Panc1 (cell line): Measurements from ENCODE around the gene HYAL3. TPM values are rescaled to one million over a fixed set of nuclear protein-coding genes. Genes with fewer than 3 reads are reported as not detected.

Experiments used
- ATAC-seq: fragments of 200-7000 bp; cut with Tn5 transposase; 2 replicates; pipeline ENCODE4 v1.9.1; 2020; ENCODE audit warnings: mild to moderate bottlenecking, moderate library complexity
- BruUV-seq: library from RNA; stranded (reverse); fragments of 400-500 nt; replicated peaks from 2 replicates; lab custom pipeline; 2021; lab: Mats Ljungman, UMichigan
- CTCF ChIA-PET: fragments of 300-600 bp; sonication (Branson Sonifier 250); formaldehyde crosslinking; loops from one replicate; lab custom pipeline; 2022; ENCODE audit warnings: antibody characterized with exemption; lab: Charles Lee
- POLR2A ChIA-PET: fragments of 300-600 bp; sonication (Branson Sonifier 250); formaldehyde crosslinking; loops from one replicate; lab custom pipeline; 2022; ENCODE audit warnings: antibody characterized with exemption; lab: Charles Lee
- DNase-seq: peaks from one replicate; pipeline ENCODE4 v3.0.0-alpha.2; 2010; ENCODE audit warnings: low read depth, low spot score
- H3K27ac ChIP-seq: 2 replicates; pipeline ENCODE4 v1.5.1; 2011; ENCODE audit warnings: mild to moderate bottlenecking, low read length, inconsistent platforms
- H3K27me3 ChIP-seq: fragments of 200-500 bp; sonication (Bioruptor generic); 2 replicates; pipeline ENCODE4 v1.6.0; 2014; ENCODE audit warnings: low read length, inconsistent platforms; ENCODE audit not compliant: control insufficient read depth, insufficient read depth
- H3K36me3 ChIP-seq: fragments of 200-500 bp; sonication (Bioruptor generic); 2 replicates; pipeline ENCODE4 v1.5.1; 2014; ENCODE audit warnings: inconsistent platforms, mild to moderate bottlenecking, low read length, moderate library complexity; ENCODE audit not compliant: control insufficient read depth, insufficient read depth
- H3K4me1 ChIP-seq: 2 replicates; pipeline ENCODE4 v1.5.1; 2011; ENCODE audit warnings: inconsistent platforms, mild to moderate bottlenecking, low read length, moderate library complexity; ENCODE audit not compliant: control insufficient read depth, insufficient read depth
- H3K4me3 ChIP-seq, 2 experiments: 2 replicates each; pipeline ENCODE4 v1.5.1; 2011 to 2012; ENCODE audit warnings: low read depth in 2 of 2, low read length in 2 of 2, mild to moderate bottlenecking in 2 of 2, inconsistent platforms in 1 of 2, moderate library complexity in 1 of 2
- H3K9me3 ChIP-seq: fragments of 200-500 bp; sonication (Bioruptor generic); 2 replicates; pipeline ENCODE4 v1.5.1; 2014; ENCODE audit warnings: low read depth, mild to moderate bottlenecking, inconsistent platforms, low read length, moderate library complexity; ENCODE audit not compliant: control insufficient read depth, insufficient read depth
- POLR2AphosphoS5 ChIP-seq: IDR thresholded peaks from 2 replicates; pipeline ENCODE4 v1.6.1; 2012; ENCODE audit warnings: mild to moderate bottlenecking, low read depth, low read length, moderate library complexity
- SIN3A ChIP-seq: IDR thresholded peaks from 2 replicates; pipeline ENCODE4 v1.6.1; 2012; ENCODE audit warnings: low read depth, mild to moderate bottlenecking, low read length, moderate library complexity, borderline replicate concordance; ENCODE audit not compliant: insufficient read depth
- TCF7L2 ChIP-seq: IDR thresholded peaks from 2 replicates; pipeline ENCODE4 v1.6.1; 2011; ENCODE audit warnings: mild to moderate bottlenecking, low read depth, low read length, inconsistent platforms
- in situ Hi-C: cut with HindIII; loops from 2 replicates; pipeline ENCODE4 v1.10.0; 2016; ENCODE audit warnings: low sequenced_read_pairs, low pct_unique_long_range_greater_than_20kb
- intact Hi-C: fragments of 100-400 bp; cut with micrococcal nuclease; formaldehyde crosslinking; loops from one replicate; pipeline ENCODE4 v1.10.0; 2022; ENCODE audit not compliant: unreplicated experiment
- total RNA-seq: library from RNA; stranded (reverse); gene quantifications from one replicate; pipeline ENCODE4 v1.2.1, GENCODE V29; 2021; ENCODE audit not compliant: unreplicated experiment
- TF ChIP-seq, protein P1 (sequence below): fragments of 450-650 bp; IDR thresholded peaks from 2 replicates; pipeline ENCODE4 v1.5.1; 2017; ENCODE audit warnings: mild to moderate bottlenecking
- TF ChIP-seq, protein P2 (sequence below), 2 experiments: IDR thresholded peaks; 2 replicates each; pipeline ENCODE4 v1.6.1; 2011 to 2012; ENCODE audit warnings: low read depth in 2 of 2, control low read depth in 1 of 2, low read length in 1 of 2, mild to moderate bottlenecking in 1 of 2, moderate library complexity in 1 of 2; ENCODE audit not compliant: insufficient read depth in 1 of 2

Gene HYAL3
- total RNA-seq, 1 experiment from 2014 or later: 3.9 TPM

DNA sequence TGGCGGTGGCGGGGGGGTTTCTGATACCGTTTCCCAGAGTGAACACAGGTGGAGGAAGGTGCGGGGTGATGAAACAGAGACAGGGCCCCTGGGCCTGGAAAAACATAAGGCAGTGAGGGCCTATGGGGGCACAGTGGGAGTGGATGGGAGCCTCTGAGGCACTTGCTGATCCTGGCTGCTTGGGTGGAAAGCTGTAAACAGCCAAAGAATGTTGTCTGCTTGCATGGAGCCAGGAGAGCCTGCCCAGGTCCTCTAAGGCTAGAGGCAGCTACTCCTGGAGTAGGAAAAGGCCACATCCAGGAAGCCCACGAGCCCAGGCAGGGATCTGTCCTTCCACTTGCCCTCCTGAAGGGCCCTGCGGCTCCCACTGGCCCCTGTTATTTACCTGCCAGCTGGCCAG is 33.2 kb downstream of the HYAL3 start:
- intact Hi-C loops: loop anchor here (10.0 kb wide), 1 partner anchor 71 kb away; the partner anchor contains the start of gene GNAT1
- Histone ChIP-seq H3K27ac (no peak overlapping the region), H3K9me3 (no peaks in the 10 kb centered on the region), H3K36me3 (no peaks in the 10 kb centered on the region), H3K27me3 (no peaks in the 10 kb centered on the region), H3K4me1 (peaks cover 10% of the 10 kb centered on the region), H3K4me3 (no peak overlapping the region)
- no peak for ATAC-seq
- TF ChIP-seq SIN3A: no peak
- TF ChIP-seq, protein P1, sequence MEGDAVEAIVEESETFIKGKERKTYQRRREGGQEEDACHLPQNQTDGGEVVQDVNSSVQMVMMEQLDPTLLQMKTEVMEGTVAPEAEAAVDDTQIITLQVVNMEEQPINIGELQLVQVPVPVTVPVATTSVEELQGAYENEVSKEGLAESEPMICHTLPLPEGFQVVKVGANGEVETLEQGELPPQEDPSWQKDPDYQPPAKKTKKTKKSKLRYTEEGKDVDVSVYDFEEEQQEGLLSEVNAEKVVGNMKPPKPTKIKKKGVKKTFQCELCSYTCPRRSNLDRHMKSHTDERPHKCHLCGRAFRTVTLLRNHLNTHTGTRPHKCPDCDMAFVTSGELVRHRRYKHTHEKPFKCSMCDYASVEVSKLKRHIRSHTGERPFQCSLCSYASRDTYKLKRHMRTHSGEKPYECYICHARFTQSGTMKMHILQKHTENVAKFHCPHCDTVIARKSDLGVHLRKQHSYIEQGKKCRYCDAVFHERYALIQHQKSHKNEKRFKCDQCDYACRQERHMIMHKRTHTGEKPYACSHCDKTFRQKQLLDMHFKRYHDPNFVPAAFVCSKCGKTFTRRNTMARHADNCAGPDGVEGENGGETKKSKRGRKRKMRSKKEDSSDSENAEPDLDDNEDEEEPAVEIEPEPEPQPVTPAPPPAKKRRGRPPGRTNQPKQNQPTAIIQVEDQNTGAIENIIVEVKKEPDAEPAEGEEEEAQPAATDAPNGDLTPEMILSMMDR: no peak
- no peak for TF ChIP-seq TCF7L2
- TF ChIP-seq, protein P2, sequence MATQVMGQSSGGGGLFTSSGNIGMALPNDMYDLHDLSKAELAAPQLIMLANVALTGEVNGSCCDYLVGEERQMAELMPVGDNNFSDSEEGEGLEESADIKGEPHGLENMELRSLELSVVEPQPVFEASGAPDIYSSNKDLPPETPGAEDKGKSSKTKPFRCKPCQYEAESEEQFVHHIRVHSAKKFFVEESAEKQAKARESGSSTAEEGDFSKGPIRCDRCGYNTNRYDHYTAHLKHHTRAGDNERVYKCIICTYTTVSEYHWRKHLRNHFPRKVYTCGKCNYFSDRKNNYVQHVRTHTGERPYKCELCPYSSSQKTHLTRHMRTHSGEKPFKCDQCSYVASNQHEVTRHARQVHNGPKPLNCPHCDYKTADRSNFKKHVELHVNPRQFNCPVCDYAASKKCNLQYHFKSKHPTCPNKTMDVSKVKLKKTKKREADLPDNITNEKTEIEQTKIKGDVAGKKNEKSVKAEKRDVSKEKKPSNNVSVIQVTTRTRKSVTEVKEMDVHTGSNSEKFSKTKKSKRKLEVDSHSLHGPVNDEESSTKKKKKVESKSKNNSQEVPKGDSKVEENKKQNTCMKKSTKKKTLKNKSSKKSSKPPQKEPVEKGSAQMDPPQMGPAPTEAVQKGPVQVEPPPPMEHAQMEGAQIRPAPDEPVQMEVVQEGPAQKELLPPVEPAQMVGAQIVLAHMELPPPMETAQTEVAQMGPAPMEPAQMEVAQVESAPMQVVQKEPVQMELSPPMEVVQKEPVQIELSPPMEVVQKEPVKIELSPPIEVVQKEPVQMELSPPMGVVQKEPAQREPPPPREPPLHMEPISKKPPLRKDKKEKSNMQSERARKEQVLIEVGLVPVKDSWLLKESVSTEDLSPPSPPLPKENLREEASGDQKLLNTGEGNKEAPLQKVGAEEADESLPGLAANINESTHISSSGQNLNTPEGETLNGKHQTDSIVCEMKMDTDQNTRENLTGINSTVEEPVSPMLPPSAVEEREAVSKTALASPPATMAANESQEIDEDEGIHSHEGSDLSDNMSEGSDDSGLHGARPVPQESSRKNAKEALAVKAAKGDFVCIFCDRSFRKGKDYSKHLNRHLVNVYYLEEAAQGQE (IDR thresholded peaks at IDR 0.05; ENCODE audit: insufficient read depth in 1 of 2, low read depth in 2 of 2, low read length in 1 of 2): no peak
- TF ChIP-seq POLR2AphosphoS5: no peak
- no peak for DNase-seq
- in situ Hi-C loops: no loop called here
- no TSS peak for BruUV-seq
- POLR2A ChIA-PET: no interaction called here
- CTCF ChIA-PET: no interaction called here

DNA sequence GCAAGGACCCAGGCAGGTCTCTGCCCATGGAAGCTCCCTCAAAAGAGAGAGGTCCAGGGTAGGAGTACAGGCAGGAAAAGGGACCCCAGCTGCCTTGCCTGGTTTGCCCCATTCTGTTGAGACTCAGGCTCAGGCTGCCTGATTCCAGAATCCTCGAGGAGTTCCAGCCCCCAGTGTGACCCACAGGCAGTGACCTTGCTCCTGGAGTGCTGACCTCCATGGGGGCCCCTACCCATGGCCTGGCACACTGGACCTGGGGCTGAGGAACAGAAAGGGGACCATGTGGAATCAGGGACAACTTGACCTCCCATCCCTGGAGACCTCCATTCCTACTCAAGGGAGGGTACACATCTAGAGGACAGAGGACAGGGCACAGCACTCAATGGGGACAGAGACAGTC is 33.6 kb downstream of the HYAL3 start:
- Histone ChIP-seq H3K9me3 (no peaks in the 10 kb centered on the region), H3K27ac (no peak overlapping the region), H3K4me1 (peaks cover 15% of the 10 kb centered on the region), H3K36me3 (no peaks in the 10 kb centered on the region), H3K4me3 (no peak overlapping the region), H3K27me3 (no peaks in the 10 kb centered on the region)
- DNase-seq: no peak
- ChIA-PET CTCF (no interaction called here), POLR2A (no interaction called here)
- ATAC-seq: no peak
- in situ Hi-C loops: no loop called here
- TF ChIP-seq, protein P2 (IDR thresholded peaks at IDR 0.05; ENCODE audit: insufficient read depth in 1 of 2, low read depth in 2 of 2, low read length in 1 of 2): no peak
- TF ChIP-seq, protein P1: no peak
- TF ChIP-seq POLR2AphosphoS5: no peak
- intact Hi-C loops: loop anchor here (10.0 kb wide), 1 partner anchor 71 kb away; the partner anchor contains the start of gene GNAT1
- BruUV-seq: no TSS peak
